ENCODE data around the gene IQCN. TPM values are rescaled to one million over a fixed set of nuclear protein-coding genes. Genes with fewer than 3 reads are reported as not detected.

IQCN gene
- total RNA-seq, 1 donor from 2014 or later, result 1.6 TPM

DNA sequence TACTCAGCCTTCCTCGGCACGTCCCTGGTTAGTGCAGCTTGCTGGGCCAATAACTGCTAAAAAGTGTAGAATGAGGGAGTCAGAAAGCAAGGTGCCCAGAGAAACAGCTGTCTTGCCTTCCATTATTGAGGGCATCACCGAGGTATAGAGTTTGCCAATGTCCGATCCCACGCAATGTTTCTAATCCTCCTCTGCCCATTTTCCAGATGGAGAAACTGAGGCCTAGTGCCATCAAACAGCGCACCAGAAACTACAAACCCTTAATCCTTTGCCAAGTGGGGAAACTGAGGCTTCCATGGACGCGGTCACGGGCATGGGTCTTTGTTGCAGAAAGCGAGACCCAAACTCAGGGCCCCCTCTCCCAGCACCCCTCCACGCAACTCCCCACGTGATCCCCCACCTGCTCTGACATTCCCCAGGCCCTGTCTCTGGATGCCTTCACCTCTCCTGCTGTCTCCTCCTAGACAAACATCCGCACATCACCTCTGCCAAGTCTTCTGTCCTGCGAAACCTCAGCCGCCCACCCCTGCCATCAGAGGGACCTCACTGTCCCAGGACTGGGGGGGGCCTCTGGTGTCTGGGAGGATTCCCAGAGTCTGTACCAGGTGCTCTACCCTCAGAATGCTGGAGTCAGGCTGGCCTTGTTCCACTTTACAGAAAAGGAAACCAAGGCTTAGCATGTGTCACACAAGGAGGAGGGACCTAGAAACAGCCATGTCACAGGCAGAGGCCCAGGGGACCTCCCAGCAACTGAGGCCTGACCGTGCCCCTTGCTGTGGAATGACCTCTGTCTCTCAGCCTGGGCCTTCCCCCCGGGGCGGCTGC is 47.1 kb downstream of the IQCN start:
- H3K9me3 Mint-ChIP-seq (ENCODE audit: low read depth), result no peaks in the 10 kb centered on the region
- no peak overlapping the region for H3K4me3 Mint-ChIP-seq (ENCODE audit: unreplicated experiment)
- H3K27me3 Mint-ChIP-seq (ENCODE audit: low read depth), result peaks cover 6% of the 10 kb centered on the region
- TF ChIP-seq, protein P1, sequence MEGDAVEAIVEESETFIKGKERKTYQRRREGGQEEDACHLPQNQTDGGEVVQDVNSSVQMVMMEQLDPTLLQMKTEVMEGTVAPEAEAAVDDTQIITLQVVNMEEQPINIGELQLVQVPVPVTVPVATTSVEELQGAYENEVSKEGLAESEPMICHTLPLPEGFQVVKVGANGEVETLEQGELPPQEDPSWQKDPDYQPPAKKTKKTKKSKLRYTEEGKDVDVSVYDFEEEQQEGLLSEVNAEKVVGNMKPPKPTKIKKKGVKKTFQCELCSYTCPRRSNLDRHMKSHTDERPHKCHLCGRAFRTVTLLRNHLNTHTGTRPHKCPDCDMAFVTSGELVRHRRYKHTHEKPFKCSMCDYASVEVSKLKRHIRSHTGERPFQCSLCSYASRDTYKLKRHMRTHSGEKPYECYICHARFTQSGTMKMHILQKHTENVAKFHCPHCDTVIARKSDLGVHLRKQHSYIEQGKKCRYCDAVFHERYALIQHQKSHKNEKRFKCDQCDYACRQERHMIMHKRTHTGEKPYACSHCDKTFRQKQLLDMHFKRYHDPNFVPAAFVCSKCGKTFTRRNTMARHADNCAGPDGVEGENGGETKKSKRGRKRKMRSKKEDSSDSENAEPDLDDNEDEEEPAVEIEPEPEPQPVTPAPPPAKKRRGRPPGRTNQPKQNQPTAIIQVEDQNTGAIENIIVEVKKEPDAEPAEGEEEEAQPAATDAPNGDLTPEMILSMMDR (IDR thresholded peaks at IDR 0.05), result no peak
- H3K4me1 Mint-ChIP-seq (ENCODE audit: low read depth), result peaks cover 38% of the 10 kb centered on the region
- no peaks in the 10 kb centered on the region for H3K36me3 Mint-ChIP-seq (ENCODE audit: low read depth)
- DNase-seq (ENCODE audit: low spot score), result no peak
- no peak overlapping the region for H3K27ac Mint-ChIP-seq (ENCODE audit: unreplicated experiment)

DNA sequence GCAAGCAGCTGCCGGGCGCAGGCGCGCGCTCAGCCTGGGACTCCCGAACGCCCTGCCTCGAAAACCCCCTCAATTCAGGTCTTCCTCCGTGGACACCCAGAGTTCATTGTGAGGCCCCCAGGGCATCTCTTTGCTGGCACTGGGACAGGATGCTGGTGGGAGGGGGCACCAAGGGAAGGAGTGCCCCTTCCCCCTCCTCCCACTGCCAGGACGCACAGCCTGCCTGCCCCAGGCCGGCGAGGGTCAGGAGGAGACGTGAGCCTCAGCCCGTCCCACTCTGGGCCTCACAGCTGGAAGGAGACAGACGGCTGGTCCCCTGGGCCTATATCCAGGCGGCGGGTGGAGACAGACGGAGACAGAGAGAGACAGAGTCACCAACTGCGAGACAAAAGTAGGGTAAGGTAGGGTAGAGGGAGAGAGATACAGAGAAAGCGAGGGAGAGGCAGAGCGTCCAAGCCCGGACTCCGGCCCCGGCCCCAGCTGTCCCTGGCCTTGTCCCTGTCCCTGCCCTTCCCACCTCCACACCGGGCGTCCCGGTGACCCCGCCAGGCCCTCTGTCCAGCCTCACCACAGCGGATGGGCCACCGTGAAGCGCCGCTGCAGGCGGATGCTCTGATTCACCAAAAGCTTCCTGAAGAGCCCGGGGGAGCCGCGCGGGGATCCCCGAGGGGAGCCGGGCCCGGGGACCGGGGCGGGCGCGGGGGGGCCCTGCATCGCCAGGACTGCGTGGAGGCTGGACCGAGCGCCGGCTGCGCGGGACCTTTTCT is 48.4 kb downstream of the IQCN start, which contains the start of gene PDE4C:
Gene PDE4C, minus strand, starts transcription at position 737 of the 767 bp plus-strand sequence. Its CDS starts 23 bp downstream, at position 714.
- Mint-ChIP-seq H3K4me1 (ENCODE audit: low read depth) (peaks cover 33% of the 10 kb centered on the region), H3K36me3 (ENCODE audit: low read depth) (no peaks in the 10 kb centered on the region), H3K27ac (ENCODE audit: unreplicated experiment) (peak within 1 kb of the TSS; percentile 70), H3K9me3 (ENCODE audit: low read depth) (no peaks in the 10 kb centered on the region), H3K4me3 (ENCODE audit: unreplicated experiment) (peak within 1 kb of the TSS; percentile 73), H3K27me3 (ENCODE audit: low read depth) (peaks cover 6% of the 10 kb centered on the region)
- DNase-seq (ENCODE audit: low spot score), result no peak
- TF ChIP-seq, protein P1 (IDR thresholded peaks at IDR 0.05), result no peak

DNA sequence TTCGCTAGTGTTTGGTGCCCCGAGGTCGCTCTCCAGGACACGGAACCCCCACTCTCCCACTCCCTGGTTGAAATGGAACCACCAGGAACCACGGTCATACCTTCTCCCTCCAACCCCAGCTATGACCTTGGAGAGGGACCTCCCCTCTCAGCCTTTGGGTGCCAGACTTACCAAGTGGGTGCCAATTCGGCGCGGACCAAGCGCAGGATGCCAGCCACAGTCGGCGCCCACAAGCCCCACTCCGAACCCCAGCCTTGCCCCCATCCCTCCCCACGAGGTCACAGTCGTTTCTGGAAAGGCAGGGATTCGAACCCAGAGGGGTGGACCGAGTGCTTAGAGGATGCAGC is 48.9 kb downstream of the IQCN start:
- Mint-ChIP-seq H3K4me3 (ENCODE audit: unreplicated experiment) (peak overlapping the region; percentile 73), H3K27me3 (ENCODE audit: low read depth) (peaks cover 8% of the 10 kb centered on the region), H3K4me1 (ENCODE audit: low read depth) (peaks cover 34% of the 10 kb centered on the region), H3K36me3 (ENCODE audit: low read depth) (no peaks in the 10 kb centered on the region), H3K27ac (ENCODE audit: unreplicated experiment) (peak overlapping the region; percentile 70), H3K9me3 (ENCODE audit: low read depth) (no peaks in the 10 kb centered on the region)
- TF ChIP-seq, protein P1 (IDR thresholded peaks at IDR 0.05), result no peak
- no peak for DNase-seq (ENCODE audit: low spot score)

DNA sequence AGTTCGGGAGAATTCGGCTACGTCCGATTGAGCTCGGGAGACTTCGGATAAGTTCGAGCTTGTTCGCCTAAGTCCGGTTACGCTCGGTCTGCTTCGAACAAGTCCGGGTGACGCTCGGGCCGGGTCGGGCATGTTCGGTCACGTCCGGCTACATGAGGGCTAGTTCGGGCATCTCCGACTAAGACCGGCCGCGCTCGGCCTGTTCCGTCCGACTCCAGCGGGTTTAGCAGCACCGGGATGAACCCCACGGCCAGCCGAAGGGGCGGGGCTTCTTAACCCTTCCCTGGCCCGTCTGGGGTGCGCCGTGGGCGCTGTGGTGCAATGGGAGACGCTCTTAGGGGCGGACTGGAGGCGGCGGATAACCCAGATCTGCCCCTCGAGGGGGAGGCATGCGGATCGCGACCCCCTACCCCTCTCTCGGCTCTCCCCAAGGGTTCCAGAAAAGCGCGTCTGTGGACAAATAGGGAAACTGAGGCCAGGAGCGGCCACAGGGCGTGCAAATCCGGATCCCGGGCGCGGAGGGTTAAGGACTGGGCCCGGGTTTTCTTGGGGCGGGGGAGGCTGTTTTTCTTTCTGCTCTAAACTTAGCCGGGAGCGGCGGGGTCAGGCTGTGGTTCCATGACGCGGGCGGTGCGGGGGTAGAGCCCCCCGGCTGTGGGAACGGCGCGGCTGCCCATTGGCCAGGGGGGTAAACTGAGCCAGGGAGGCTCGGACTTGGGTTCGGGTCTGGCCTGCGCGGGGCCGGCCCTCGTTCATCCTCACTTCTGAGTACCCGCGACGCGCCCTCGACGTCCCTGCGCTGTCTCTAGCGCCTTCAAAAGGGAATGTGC is 49.5 kb downstream of the IQCN start:
- Mint-ChIP-seq H3K36me3 (ENCODE audit: low read depth) (no peaks in the 10 kb centered on the region), H3K4me1 (ENCODE audit: low read depth) (peaks cover 34% of the 10 kb centered on the region), H3K4me3 (ENCODE audit: unreplicated experiment) (peak overlapping the region; percentile 73), H3K9me3 (ENCODE audit: low read depth) (no peaks in the 10 kb centered on the region), H3K27ac (ENCODE audit: unreplicated experiment) (peak overlapping the region; percentile 92), H3K27me3 (ENCODE audit: low read depth) (peaks cover 8% of the 10 kb centered on the region)
- TF ChIP-seq, protein P1 (IDR thresholded peaks at IDR 0.05), result no peak
- DNase-seq (ENCODE audit: low spot score), result peak; percentile 100

All from chondrocyte (in vitro differentiated cells).